HG03139 (cell line): ENCODE data around the gene ATP1A3.
"Not testable (repeated sequence)": the region's sequence is repeated elsewhere in the genome, so short reads cannot be mapped to it uniquely, and the experiment has no call there.

ENCODE experiments used
- ATAC-seq: cut with Tn5 transposase; IDR thresholded peaks from one replicate; pipeline ENCODE4 v1.9.1; 2021; ENCODE audit not compliant: unreplicated experiment

The ATP1A3 gene

GRCh38 chr19:42012747-42013146 lies 18.7 kb upstream of the ATP1A3 start:
- not testable (repeated sequence) for ATAC-seq

GRCh38 chr19:42010245-42011126 lies 16.5 kb upstream of the ATP1A3 start:
- ATAC-seq, result no peak

GRCh38 chr19:42006569-42006968 lies 12.5 kb upstream of the ATP1A3 start:
- ATAC-seq, result no peak

- ATAC-seq, result no peak
Observed at GRCh38 chr19:42005504-42005903, 11.5 kb upstream of the ATP1A3 start.

- no peak for ATAC-seq
Observed at GRCh38 chr19:42003506-42004294, 9.7 kb upstream of the ATP1A3 start.

- no peak for ATAC-seq
Observed at GRCh38 chr19:41999878-42000208, 5.8 kb upstream of the ATP1A3 start.

GRCh38 chr19:41999071-41999877 lies 5.2 kb upstream of the ATP1A3 start:
- no peak for ATAC-seq

GRCh38 chr19:41998246-41999020 lies 4.4 kb upstream of the ATP1A3 start:
- no peak for ATAC-seq

- no peak for ATAC-seq
Observed at GRCh38 chr19:41997851-41998229, 3.8 kb upstream of the ATP1A3 start.

GRCh38 chr19:41997121-41997850 lies 3.3 kb upstream of the ATP1A3 start:
- no peak for ATAC-seq

GRCh38 chr19:41995959-41996797 lies 2.1 kb upstream of the ATP1A3 start:
- no peak for ATAC-seq

- ATAC-seq, result no peak
Observed at GRCh38 chr19:41994994-41995958, 1.2 kb upstream of the ATP1A3 start.

- ATAC-seq, result no peak
Observed at GRCh38 chr19:41994521-41994971, 516 bp upstream of the ATP1A3 start.

- not testable (repeated sequence) for ATAC-seq
Observed at GRCh38 chr19:41991925-41992569, 2.0 kb downstream of the ATP1A3 start.

- no peak for ATAC-seq
Observed at GRCh38 chr19:41991025-41991424, 3.0 kb downstream of the ATP1A3 start.

- ATAC-seq, result no peak
Observed at GRCh38 chr19:41990615-41991014, 3.4 kb downstream of the ATP1A3 start.

- ATAC-seq, result no peak
Observed at GRCh38 chr19:41990028-41990427, 4.0 kb downstream of the ATP1A3 start.
